Measurements from ENCODE around the gene RERE.
"Not testable (repeated sequence)": the region's sequence is repeated elsewhere in the genome, so short reads cannot be mapped to it uniquely, and the experiment has no call there.

Gene RERE

GRCh38 chr1:8841395-8841794 is 24.0 kb upstream of the RERE start (continued):
- TF ChIP-seq ZNF558 (tag by site-specific recombination; IDR thresholded peaks at IDR 0.05) (no peak), ZIC2 (tag by site-specific recombination; IDR thresholded peaks at IDR 0.05) (no peak), RBAK (tag by site-specific recombination; IDR thresholded peaks at IDR 0.05) (no peak), ZNF555 (tag by site-specific recombination; conservative IDR thresholded peaks at IDR 0.05) (no peak), ZNF10 (tag by site-specific recombination; IDR thresholded peaks at IDR 0.05) (no peak), IKZF3 (tag by site-specific recombination; IDR thresholded peaks at IDR 0.05) (no peak), ZNF639 (tag by site-specific recombination; IDR thresholded peaks at IDR 0.05) (no peak), HOXA7 (CRISPR knock-in tag; IDR thresholded peaks at IDR 0.05; ENCODE audit: borderline replicate concordance) (no peak), ZNF23 (tag by site-specific recombination; IDR thresholded peaks at IDR 0.05; ENCODE audit: borderline replicate concordance) (no peak)

- no peak for TF ChIP-seq ZBTB6 (tag by site-specific recombination; IDR thresholded peaks at IDR 0.05)
- no peak for TF ChIP-seq ZNF157 (tag by site-specific recombination; IDR thresholded peaks at IDR 0.05)
- 0 out of 2 replicates have a peak, but pooled peaks have one; percentile 11 for TF ChIP-seq EGR2 (tag by site-specific recombination; IDR thresholded peaks at IDR 0.05; ENCODE audit: low read depth)
- TF ChIP-seq ZFHX2 (tag by site-specific recombination; conservative IDR thresholded peaks at IDR 0.05) = 0 out of 2 replicates have a peak, but pooled peaks have one; percentile 23
- POLR2A ChIA-PET = interaction anchor here (1.0 kb wide), 1 partner anchor 19 kb away, joined by 4 read pairs; no protein-coding TSS in a partner anchor
Measured at GRCh38 chr1:8839990-8840389, 22.6 kb upstream of the RERE start.

GRCh38 chr1:8835941-8836643 is 18.7 kb upstream of the RERE start:
- H3K9me3 ChIP-seq (ENCODE audit: control insufficient read depth, insufficient read depth, low read depth, low read length) = no peaks in the 10 kb centered on the region
- no peak overlapping the region for H3K27ac ChIP-seq (ENCODE audit: extremely low read depth, low read depth, low read length)
- H3K36me3 ChIP-seq (ENCODE audit: control insufficient read depth in 2 of 2, insufficient read depth in 1 of 2, low read length in 2 of 2) = no peaks in the 10 kb centered on the region
- CTCF ChIA-PET = interaction anchor here (0.7 to 6.9 kb wide), 2 partner anchors 13 to 16 kb away, joined by 3 to 40 read pairs; no protein-coding TSS in a partner anchor
- H3K4me1 ChIP-seq (ENCODE audit: control insufficient read depth, insufficient read depth, low read length) = no peaks in the 10 kb centered on the region
- POLR2A ChIA-PET = interaction anchor here (0.7 kb wide), 1 partner anchor 19 kb away, joined by 4 read pairs; the partner anchor contains the start of gene RERE
- H3K4me3 ChIP-seq (ENCODE audit: low read depth, low read length) = no peak overlapping the region
- no peak for TF ChIP-seq ZNF169 (tag by site-specific recombination; IDR thresholded peaks at IDR 0.05)
- TF ChIP-seq BCL6B (tag by site-specific recombination; IDR thresholded peaks at IDR 0.05) = 0 out of 2 replicates have a peak, but pooled peaks have one; percentile 28

More at GRCh38 chr1:8839990-8840389, 22.6 kb upstream of the RERE start:
- Histone ChIP-seq H3K27ac (ENCODE audit: extremely low read depth, low read depth, low read length) (no peak overlapping the region), H3K36me3 (ENCODE audit: control insufficient read depth in 2 of 2, insufficient read depth in 1 of 2, low read length in 2 of 2) (no peaks in the 10 kb centered on the region), H3K9me3 (ENCODE audit: control insufficient read depth, insufficient read depth, low read depth, low read length) (no peaks in the 10 kb centered on the region), H3K4me1 (ENCODE audit: control insufficient read depth, insufficient read depth, low read length) (no peaks in the 10 kb centered on the region), H3K4me3 (ENCODE audit: low read depth, low read length) (no peak overlapping the region)
- CTCF ChIA-PET = interaction anchor here (0.9 to 6.9 kb wide), 2 partner anchors 9 to 20 kb away, joined by 4 to 40 read pairs; no protein-coding TSS in a partner anchor

- ChIA-PET POLR2A (no interaction called here), CTCF (interaction anchor here (0.6 to 4.2 kb wide), 3 partner anchors 18 to 563 kb away, joined by 3 to 22 read pairs (median 6); no protein-coding TSS in a partner anchor)
- Histone ChIP-seq H3K27ac (ENCODE audit: extremely low read depth, low read depth, low read length) (no peak overlapping the region), H3K4me1 (ENCODE audit: control insufficient read depth, insufficient read depth, low read length) (peaks cover 7% of the 10 kb centered on the region), H3K36me3 (ENCODE audit: control insufficient read depth in 2 of 2, insufficient read depth in 1 of 2, low read length in 2 of 2) (no peaks in the 10 kb centered on the region), H3K9me3 (ENCODE audit: control insufficient read depth, insufficient read depth, low read depth, low read length) (no peaks in the 10 kb centered on the region), H3K4me3 (ENCODE audit: low read depth, low read length) (no peak overlapping the region)
- TF ChIP-seq SALL2 (tag by site-specific recombination; IDR thresholded peaks at IDR 0.05; ENCODE audit: borderline replicate concordance) = no peak
- TF ChIP-seq ZNF449 (tag by site-specific recombination; IDR thresholded peaks at IDR 0.05) = peak; percentile 58; the same call in 1 of the 2 replicates
Measured at GRCh38 chr1:8831340-8831739, 13.9 kb upstream of the RERE start.

GRCh38 chr1:8830732-8831131 is 13.3 kb upstream of the RERE start:
- H3K4me1 ChIP-seq (ENCODE audit: control insufficient read depth, insufficient read depth, low read length); H3K27ac ChIP-seq (ENCODE audit: extremely low read depth, low read depth, low read length); H3K4me3 ChIP-seq (ENCODE audit: low read depth, low read length); H3K9me3 ChIP-seq (ENCODE audit: control insufficient read depth, insufficient read depth, low read depth, low read length); POLR2A ChIA-PET; H3K36me3 ChIP-seq (ENCODE audit: control insufficient read depth in 2 of 2, insufficient read depth in 1 of 2, low read length in 2 of 2): not testable (repeated sequence)
- CTCF ChIA-PET = interaction anchor here (1.5 to 4.2 kb wide), 2 partner anchors 18 to 27 kb away, joined by 6 to 22 read pairs; no protein-coding TSS in a partner anchor

Data from HEK293 (cell line).